ENCODE measurements around the gene DOCK4.
"Not testable (repeated sequence)": the region's sequence is repeated elsewhere in the genome, so short reads cannot be mapped to it uniquely, and the experiment has no call there.

DOCK4 gene

GRCh38 chr7:112135815-112136214 is 70.4 kb downstream of the DOCK4 start:
- in situ Hi-C loops (cut with MboI; ENCODE audit: low sequenced_read_pairs) = no loop called here

- in situ Hi-C loops (cut with MboI; ENCODE audit: low sequenced_read_pairs) = no loop called here
Measured at GRCh38 chr7:112134039-112134438, 72.2 kb downstream of the DOCK4 start.

GRCh38 chr7:112133328-112133727 is 72.9 kb downstream of the DOCK4 start:
- in situ Hi-C loops (cut with MboI; ENCODE audit: low sequenced_read_pairs) = no loop called here

- in situ Hi-C loops (cut with MboI; ENCODE audit: low sequenced_read_pairs) = no loop called here
Measured at GRCh38 chr7:112132051-112132694, 74.0 kb downstream of the DOCK4 start.

- in situ Hi-C loops (cut with MboI; ENCODE audit: low sequenced_read_pairs) = no loop called here
Measured at GRCh38 chr7:112130729-112131410, 75.3 kb downstream of the DOCK4 start.

GRCh38 chr7:112129655-112130323 is 76.4 kb downstream of the DOCK4 start:
- in situ Hi-C loops (cut with MboI; ENCODE audit: low sequenced_read_pairs) = no loop called here

GRCh38 chr7:112128461-112129425 is 77.5 kb downstream of the DOCK4 start:
- in situ Hi-C loops (cut with MboI; ENCODE audit: low sequenced_read_pairs) = not testable (repeated sequence)

GRCh38 chr7:112128041-112128440 is 78.2 kb downstream of the DOCK4 start:
- in situ Hi-C loops (cut with MboI; ENCODE audit: low sequenced_read_pairs) = not testable (repeated sequence)

GRCh38 chr7:112125250-112125649 is 80.9 kb downstream of the DOCK4 start:
- in situ Hi-C loops (cut with MboI; ENCODE audit: low sequenced_read_pairs) = no loop called here

GRCh38 chr7:112124061-112124766 is 82.0 kb downstream of the DOCK4 start:
- in situ Hi-C loops (cut with MboI; ENCODE audit: low sequenced_read_pairs) = no loop called here

- in situ Hi-C loops (cut with MboI; ENCODE audit: low sequenced_read_pairs) = no loop called here
Measured at GRCh38 chr7:112122798-112123197, 83.4 kb downstream of the DOCK4 start.

GRCh38 chr7:112122144-112122543 is 84.1 kb downstream of the DOCK4 start:
- in situ Hi-C loops (cut with MboI; ENCODE audit: low sequenced_read_pairs) = no loop called here

GRCh38 chr7:112121318-112121717 is 84.9 kb downstream of the DOCK4 start:
- in situ Hi-C loops (cut with MboI; ENCODE audit: low sequenced_read_pairs) = no loop called here

GRCh38 chr7:112120696-112121217 is 85.4 kb downstream of the DOCK4 start:
- in situ Hi-C loops (cut with MboI; ENCODE audit: low sequenced_read_pairs) = no loop called here

- in situ Hi-C loops (cut with MboI; ENCODE audit: low sequenced_read_pairs) = no loop called here
Measured at GRCh38 chr7:112118581-112119566, 87.3 kb downstream of the DOCK4 start.

GRCh38 chr7:112116894-112117293 is 89.3 kb downstream of the DOCK4 start:
- in situ Hi-C loops (cut with MboI; ENCODE audit: low sequenced_read_pairs) = no loop called here

- in situ Hi-C loops (cut with MboI; ENCODE audit: low sequenced_read_pairs) = no loop called here
Measured at GRCh38 chr7:112116358-112116757, 89.8 kb downstream of the DOCK4 start.

GRCh38 chr7:112115880-112116279 is 90.3 kb downstream of the DOCK4 start:
- in situ Hi-C loops (cut with MboI; ENCODE audit: low sequenced_read_pairs) = no loop called here

Data from HL-60/S4 (cell line).